SKM-1 treated with dmso at 0.1 percent for 144 hours (cell line): ENCODE data around the gene BHLHE40.

Experiments used
- DNase-seq: peaks from one replicate; lab custom pipeline; 2025; ENCODE audit not compliant: unreplicated experiment; lab: John Stamatoyannopoulos, UW

The BHLHE40 gene

DNA sequence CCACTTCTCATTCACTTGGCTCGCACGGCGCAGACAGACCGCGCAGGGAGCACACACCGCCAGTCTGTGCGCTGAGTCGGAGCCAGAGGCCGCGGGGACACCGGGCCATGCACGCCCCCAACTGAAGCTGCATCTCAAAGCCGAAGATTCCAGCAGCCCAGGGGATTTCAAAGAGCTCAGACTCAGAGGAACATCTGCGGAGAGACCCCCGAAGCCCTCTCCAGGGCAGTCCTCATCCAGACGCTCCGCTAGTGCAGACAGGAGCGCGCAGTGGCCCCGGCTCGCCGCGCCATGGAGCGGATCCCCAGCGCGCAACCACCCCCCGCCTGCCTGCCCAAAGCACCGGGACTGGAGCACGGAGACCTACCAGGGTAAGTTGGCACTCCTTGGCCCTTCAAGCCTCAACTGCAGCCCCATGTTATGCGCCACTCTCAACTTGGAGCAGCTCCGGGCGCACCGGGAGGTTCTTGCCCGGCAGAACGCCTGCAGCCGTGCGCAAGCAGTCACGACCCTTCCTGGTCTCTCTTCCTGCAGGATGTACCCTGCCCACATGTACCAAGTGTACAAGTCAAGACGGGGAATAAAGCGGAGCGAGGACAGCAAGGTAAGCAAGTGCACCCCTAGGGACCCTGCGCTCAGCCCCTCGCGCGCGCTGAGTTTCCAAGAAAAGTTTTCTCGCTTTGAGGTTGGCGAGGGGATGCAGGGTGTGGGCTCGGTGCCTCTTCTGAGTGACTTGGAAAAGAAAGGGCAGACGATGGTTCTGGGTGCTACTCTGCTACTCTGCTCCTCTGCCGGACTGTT is at the start of gene BHLHE40:
Gene BHLHE40 (plus strand): TSS at position 10 of the 801 bp plus-strand sequence. CDS start 282 bp downstream, at position 292.
- no peak for DNase-seq

DNA sequence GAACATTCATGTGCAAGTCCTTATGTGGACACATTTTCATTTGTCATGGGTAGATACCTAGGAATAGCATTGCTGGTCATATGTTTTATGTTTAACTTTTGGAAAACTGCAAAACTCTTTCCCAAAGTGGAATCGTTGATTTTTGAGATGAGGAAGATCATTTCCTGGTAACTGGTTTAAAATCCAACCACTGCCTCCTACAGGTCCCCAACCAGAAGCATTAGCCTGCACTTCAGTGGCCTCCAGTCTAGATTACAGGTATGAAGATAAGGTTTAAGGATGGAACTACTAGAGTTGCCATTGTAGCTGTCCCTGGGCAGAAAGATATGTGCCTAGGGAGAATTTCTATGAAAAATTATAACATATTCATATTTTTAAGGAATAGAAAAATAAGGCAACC is 48.7 kb upstream of the BHLHE40 start:
- DNase-seq = no peak

DNA sequence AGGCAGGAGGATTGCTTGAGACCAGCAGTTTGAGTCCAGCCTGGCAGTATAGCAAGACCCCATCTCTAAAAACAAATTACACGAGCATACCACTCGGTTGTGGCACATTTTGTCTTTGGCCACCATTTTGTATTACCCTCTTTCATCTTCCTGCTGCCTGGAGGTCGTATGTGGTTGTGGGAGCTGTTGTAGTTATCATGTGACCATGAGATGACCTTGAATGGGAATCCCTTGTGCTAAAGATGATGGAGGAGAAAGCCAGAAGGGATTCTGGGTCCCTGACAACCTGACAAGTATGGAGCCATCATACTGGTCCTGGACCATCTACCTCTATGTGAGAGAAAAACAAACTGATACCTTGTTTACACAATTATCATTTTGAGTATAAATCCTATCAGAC is 45.2 kb upstream of the BHLHE40 start:
- DNase-seq = no peak

DNA sequence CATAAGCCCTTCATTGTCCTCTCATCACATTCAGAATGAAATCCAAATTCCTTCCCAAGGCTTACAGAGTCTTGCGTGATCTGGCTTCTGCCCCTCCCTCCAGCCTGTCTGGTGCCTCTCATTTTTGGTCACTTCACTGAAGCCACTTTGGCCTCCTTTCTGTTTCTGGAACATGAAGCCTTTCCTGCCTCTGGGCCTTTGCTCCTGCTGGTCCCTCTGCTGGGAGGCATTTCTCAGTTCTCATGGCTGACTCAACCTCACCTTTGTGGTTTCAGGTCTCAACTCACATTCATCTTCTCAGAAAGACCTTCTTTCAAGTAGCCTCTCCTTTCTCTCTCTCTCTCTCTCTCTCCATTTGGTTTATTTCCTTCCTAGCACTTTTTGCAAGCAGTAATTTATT is 43.9 kb upstream of the BHLHE40 start:
- DNase-seq = no peak

DNA sequence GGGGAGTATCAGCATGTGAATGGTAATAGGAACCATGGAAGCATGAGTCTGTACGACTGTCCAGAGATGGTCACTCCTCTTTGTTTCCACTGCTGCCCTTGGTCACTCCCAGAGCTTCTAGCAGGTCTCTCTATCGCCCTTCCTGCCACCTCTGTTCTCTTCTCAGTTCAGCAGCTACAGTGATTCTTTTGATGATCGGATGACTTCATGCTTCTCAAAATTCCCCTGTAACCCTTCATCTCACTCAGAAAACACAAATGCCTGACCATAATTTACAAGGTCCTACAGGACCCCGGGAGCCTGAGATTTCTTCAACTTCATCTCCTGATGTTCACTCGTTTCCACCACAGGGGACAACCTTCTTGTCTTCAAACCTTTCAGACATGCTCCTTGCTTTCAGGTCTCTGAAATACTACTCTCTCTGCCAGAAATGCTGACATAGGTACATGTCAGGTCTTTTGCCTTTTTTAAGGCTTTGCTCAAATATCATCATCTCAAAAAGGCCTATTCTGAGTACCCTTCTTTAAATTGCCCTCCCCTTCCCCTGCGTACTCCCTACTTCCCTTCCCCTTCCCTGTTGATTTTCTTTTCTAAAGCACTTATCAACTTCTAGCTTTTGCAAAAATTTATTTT is 42.1 kb upstream of the BHLHE40 start:
- no peak for DNase-seq

DNA sequence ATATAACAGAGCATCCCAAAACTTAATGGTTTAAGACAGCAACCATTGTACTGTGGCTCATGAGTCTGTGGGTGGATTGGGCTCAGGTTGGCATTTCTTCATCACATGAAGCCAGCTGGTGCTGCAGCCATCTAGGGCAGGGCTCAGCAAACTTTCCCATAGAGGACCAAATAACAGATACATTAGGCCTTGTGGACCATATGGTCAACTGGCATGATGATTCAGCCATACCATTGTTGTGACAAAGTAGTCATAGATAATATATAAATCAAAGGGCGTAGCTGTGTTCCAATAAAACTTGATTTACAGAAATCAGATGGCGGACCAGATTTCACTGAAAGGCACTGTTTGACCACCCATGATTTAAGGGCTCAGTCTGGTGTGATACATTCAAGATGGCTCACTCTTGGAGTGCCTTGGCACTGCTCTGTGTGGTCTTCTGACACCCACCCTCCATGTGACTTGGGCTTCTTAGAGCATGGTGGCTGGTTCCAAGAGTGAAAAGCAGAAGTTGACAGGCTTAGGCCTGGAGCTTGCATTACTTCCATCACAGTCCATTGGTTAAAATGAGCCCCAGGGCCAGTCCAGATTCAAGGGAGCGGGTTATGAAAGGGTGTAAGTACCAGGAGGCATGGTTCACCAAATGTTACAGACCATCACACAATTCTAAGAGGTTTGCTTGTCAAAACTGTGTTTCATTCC is 40.8 kb upstream of the BHLHE40 start:
- no peak for DNase-seq

DNA sequence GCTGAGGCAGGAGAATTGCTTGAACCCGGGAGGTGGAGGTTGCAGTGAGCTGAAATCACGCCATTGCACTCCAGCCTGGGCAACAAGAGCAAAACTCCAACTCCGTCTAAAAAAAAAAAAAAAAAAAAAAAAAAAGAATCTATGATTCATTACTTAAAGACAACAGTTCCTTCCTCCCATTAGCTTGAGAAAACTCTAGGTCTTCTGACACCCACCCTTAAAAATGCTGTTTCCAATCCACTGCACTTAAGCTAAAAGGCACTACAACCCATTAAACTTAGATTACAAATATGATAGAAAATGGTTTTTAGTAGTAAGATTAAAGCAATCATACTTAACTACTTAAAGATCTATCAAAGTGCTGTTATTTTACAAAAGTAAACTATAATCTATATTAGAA is 40.0 kb upstream of the BHLHE40 start:
- DNase-seq = no peak

DNA sequence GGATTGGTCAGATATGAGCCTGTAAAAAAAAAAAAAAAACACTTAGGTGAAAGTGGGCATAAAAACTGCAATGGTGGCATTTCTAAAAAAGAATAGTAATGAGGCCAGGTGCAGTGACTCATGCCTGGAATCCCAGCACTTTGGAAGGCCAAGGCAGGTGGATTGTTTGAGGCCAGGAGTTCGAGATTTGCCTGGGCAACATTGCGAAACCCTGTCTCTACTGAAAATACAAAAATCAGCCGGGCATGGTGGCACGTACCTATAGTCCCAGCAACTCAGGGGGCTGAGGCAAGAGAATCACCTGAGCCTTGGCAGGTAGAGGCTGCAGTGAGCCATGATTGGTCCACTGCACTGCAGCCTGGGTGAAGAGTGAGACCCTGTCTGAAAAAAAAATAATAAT is 38.3 kb upstream of the BHLHE40 start:
- no peak for DNase-seq

DNA sequence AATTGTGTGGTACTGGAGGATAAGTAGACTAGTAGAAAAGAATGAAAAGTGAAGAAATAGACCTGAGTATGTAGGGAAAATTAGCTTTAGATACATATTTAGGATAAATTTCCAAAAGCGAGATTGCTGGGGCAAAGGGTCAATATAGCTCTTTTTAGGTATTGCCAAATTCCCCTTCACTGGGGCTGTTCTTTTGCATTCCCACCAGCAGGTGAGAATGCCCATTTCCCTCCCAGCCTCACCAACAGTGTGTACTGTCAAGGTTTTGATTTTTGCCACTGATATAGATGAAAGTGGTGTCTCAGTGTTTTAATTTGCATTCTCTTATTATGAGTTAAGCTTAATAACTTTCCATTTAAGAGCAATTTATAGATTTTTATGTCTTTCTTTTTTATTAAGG is 35.7 kb upstream of the BHLHE40 start:
- no peak for DNase-seq

DNA sequence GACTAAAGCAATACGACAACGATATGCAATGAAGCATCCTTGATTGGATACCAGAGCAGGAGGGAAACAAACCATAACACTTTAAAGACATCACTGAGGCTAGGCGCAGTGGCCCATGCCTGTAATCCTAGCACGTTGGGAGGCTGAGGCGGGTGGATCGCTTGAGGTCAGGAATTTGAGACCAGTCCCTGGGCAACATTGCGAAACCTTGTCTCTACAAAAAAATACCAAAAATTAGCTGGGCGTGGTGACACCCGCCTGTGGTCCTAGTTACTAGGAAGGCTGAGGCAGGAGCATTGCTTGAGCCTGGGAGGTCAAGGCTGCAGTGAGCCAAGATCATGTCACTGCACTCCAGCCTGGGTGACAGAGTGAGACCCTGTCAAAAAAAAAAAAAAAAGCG is 33.9 kb upstream of the BHLHE40 start:
- no peak for DNase-seq

DNA sequence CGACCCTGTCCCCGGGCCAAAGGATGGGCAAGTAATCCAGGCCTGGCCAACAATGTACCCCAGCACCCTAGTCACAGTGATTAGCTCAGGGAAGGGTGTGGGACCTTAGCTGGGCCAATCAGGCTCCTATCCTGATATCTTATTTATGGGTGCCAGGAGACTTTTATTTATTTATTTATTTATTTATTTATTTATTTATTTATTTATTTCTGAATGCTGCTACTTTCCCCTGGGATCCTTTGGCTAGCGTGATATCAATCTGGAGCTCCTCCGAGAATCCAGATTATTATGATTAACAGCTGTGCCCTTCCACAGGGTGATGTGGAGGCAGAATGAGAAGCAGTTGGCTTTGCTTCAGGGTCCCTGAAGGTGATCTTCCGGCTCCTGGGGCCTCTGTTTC is 32.2 kb upstream of the BHLHE40 start:
- DNase-seq = no peak

DNA sequence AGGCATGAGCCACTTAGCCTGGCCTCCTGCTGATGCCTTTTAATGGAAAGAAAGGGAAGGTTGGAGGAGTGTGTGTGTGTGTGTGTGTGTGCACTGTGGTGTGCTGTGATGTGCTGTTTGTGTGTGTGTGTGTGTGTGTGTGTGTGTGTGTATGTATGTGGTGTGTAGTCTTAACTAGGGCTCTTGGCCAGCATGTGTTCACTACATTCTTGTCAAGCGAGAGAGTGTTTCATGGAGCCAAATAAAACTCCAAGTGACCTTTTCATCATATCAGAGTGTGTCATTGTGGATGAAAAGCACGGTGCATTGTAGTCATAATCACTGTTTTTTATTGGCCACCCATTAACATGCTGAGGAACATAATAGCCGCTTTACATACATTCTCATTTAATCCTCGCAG is 30.8 kb upstream of the BHLHE40 start:
- DNase-seq = no peak

DNA sequence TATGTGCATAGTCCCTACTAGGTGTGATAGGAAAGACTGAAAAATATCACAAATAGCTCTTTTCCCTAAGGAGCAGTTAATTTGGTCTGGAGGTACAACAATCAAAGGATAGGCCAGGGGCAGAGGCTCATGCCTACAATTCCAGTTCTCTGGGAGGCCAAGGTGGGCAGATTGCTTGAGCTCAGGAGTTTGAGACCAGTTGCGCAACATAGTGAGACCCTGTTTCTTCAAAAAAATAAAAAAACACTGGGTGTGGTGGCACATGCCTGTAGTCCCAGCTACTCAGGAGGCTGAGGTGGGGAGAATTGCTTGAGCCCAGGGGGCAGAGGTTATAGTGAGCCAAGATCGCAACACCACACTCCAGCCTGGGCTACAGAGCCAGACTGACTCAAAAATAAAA is 30.2 kb upstream of the BHLHE40 start:
- no peak for DNase-seq

DNA sequence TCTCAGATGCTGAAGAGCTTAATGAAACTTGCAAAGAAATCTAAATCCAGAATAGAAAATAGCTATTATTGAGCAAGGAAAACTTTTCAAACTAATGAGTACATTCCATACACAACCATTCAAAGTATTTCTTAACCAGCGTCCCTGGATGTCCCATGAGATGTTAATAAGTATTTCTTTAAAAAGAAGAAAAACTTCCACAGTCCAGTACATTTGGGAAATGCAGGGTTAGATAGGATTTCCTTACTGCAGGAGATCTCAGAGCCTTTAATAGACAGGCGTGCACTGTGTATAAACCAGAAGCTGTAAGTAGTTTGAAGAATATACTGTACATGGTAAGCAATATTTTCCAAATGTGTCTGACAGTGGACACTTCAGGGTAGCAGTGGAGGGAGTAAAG is 29.6 kb upstream of the BHLHE40 start:
- no peak for DNase-seq

DNA sequence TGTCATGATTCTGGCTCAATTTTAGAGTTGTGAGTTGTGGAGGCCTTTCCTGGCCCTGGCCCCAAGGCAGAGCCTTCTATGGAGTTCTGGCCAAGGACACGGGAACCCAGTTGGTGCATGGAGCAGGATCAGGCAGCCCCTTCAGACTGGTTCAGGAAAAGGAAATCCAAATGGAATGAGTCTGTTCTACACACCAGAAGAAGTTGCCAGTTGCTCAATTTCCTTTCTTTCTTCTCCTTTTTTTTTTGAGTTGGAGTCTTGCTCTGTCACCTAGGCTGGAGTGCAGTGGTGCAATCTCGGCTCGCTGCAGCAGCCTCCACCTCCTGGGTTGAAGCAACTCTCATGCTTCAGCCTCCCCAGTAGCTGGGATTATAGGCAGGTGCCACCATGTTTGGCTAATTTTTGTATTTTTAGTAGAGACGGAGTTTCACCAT is 28.9 kb upstream of the BHLHE40 start:
- DNase-seq = peak; percentile 76

DNA sequence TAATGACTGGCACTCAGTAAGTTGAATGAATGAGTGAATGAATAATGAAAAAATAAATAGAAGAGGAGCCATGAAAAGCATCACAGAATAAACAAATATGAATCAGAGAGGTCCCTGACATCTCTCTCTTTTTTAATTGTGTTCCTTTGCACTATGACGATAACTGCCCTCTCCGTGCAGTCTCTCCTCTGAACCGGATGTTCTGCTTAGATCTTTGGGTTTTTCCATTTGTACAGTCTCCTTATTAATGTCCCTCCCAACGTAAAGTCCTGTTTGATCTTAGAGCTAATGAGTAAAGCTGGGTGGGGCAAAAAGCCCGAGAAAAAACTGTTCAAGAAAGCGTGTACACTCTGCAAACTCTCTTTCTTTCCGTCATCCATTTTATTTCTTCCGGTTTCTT is 28.3 kb upstream of the BHLHE40 start:
- DNase-seq = no peak

DNA sequence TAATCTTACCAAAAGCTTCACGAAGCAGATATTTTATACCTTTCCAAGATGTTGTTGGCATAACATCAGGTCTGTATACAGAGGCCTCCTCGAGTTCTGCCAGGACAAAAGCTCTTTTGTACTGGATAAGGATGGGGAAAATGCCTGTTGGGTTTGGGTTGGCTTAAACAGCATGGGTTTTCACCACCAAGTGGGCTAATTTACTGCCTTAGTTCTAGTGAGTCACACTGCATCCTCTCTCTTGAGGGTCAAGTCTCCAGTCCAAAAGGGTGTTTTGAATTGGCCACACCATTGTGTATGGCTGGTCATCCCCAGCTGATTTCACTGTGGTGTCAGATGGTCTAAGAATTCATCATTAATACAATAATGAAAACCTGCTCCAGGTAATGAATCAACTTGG is 26.1 kb upstream of the BHLHE40 start:
- no peak for DNase-seq

DNA sequence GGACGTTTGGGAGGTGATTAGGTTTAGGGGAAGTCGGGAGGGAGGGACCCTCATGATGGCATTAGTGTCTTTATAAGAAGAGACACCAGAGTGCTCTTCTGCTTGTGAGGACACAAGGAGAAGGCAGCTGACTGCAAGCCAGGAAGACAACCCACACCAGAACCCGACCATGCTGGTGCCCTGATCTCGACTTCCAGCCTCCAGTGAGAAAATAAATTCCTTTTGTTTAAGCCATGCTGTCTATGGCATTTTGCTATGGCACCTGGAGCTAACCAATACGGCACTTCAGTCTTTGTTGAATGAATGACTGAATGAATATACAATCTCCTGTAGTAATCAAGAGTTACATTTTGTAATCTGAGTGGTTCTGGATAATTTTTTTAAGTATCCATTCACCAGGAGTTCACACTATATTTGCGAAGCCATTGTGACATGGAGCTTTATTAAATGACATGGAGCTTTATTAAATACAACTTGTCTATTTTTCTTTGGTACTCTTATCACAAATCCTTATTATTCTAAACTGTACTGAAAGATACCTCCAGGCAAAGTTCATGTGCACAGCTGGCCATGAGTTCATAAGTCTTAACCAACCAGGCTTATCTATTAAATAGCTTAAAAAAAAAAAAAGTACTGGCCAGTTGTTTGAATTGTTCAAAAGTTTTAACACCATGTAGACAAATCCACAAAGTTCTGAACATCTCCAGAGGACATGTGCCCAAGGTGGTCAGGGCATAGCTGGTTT is 24.8 kb upstream of the BHLHE40 start:
- DNase-seq = no peak

DNA sequence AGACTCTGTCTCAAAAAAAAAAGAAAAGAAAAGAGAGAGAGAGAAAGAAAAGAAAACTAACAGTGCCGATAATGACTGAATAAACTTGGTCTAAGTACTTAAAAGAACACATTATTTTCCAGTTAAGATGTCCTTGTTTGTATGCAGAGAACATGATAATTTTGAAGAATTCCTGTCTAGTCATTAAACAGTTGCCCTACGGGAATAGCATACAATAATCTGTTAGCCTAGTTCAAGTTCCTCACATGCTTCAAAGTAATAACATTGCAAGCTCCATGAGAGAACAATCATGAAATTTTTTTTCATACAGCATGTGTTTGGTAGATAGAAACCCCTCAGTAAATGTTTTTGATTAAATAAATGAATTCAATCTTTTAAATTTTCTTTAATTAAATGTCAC is 23.1 kb upstream of the BHLHE40 start:
- no peak for DNase-seq

DNA sequence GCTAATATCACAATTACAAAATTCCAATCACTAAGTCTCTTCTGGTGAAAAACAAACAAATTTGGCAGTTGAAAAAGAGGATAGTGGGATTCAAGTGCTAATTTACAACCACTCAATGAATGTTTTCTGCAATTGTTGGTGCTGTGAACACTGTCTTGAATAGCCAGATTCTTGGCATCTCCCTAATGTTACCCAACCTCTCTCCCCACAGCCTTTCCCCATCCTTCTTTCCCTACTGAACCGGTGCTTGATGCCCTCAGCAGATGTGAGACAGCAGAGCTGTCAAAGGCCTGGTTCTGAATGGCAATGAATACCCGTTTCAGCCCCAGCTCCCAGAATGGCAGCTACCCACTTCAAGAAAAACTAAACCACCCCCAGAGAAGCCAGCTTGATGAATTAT is 22.5 kb upstream of the BHLHE40 start:
- DNase-seq = no peak

DNA sequence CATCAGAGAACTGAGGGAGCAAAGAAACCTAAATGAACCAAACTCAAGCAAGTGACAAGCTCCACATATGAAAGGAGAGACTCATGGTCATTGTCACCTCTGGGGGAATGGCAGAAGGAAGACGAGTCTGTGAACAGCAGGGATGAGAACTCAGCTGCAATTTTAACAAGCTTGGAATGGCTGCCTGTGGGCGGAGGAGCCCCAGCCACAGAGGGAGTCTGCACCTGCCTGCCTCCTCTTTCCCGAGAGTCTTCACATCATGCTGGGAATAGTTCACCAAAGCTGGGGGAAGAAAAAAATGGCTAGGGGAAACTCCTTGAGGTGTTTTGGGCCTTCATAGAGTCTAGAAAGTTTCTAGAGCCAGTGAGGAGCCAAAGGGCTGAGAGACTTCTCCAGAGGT is 21.3 kb upstream of the BHLHE40 start:
- no peak for DNase-seq
